Measurements from ENCODE around the gene LIPI.
"Not testable (repeated sequence)": the region's sequence is repeated elsewhere in the genome, so short reads cannot be mapped to it uniquely, and the experiment has no call there.

LIPI gene

GRCh38 chr21:14072761-14073535, 137.8 kb downstream of the LIPI start:
- no peak overlapping the region for H3K27ac ChIP-seq
- TF ChIP-seq ZFX (IDR thresholded peaks at IDR 0.05; ENCODE audit: borderline replicate concordance) = no peak
- no peak for TF ChIP-seq CTCF (IDR thresholded peaks at IDR 0.05)

GRCh38 chr21:14071902-14072734, 138.6 kb downstream of the LIPI start:
- TF ChIP-seq CTCF (IDR thresholded peaks at IDR 0.05) (no peak), ZFX (IDR thresholded peaks at IDR 0.05; ENCODE audit: borderline replicate concordance) (no peak)

GRCh38 chr21:14070968-14071367, 139.8 kb downstream of the LIPI start:
- TF ChIP-seq ZFX (IDR thresholded peaks at IDR 0.05; ENCODE audit: borderline replicate concordance) (no peak), CTCF (IDR thresholded peaks at IDR 0.05) (no peak)
- no peak overlapping the region for H3K27ac ChIP-seq

More at GRCh38 chr21:14071902-14072734, 138.6 kb downstream of the LIPI start:
- H3K27ac ChIP-seq = no peak overlapping the region

- peak overlapping the region; percentile 38 for H3K27ac ChIP-seq
- TF ChIP-seq ZFX (IDR thresholded peaks at IDR 0.05; ENCODE audit: borderline replicate concordance) (no peak), CTCF (IDR thresholded peaks at IDR 0.05) (peak; percentile 39)
These were observed 140.5 kb downstream of the LIPI start for GRCh38 chr21:14070049-14070893.

GRCh38 chr21:14064296-14064645, 146.5 kb downstream of the LIPI start:
- H3K27ac ChIP-seq = no peak overlapping the region
- TF ChIP-seq CTCF (IDR thresholded peaks at IDR 0.05) (no peak), ZFX (IDR thresholded peaks at IDR 0.05; ENCODE audit: borderline replicate concordance) (no peak)

- not testable (repeated sequence) for H3K27ac ChIP-seq
These were observed 147.0 kb downstream of the LIPI start for GRCh38 chr21:14063620-14064295.

- not testable (repeated sequence) for H3K27ac ChIP-seq
These were observed 148.1 kb downstream of the LIPI start for GRCh38 chr21:14062684-14063083.

- not testable (repeated sequence) for H3K27ac ChIP-seq
These were observed 148.9 kb downstream of the LIPI start for GRCh38 chr21:14061820-14062219.

GRCh38 chr21:14058995-14059627, 151.6 kb downstream of the LIPI start:
- not testable (repeated sequence) for H3K27ac ChIP-seq
